Measurements from ENCODE around the gene MYEOV. TPM values are rescaled to one million over a fixed set of nuclear protein-coding genes. Genes with fewer than 3 reads are reported as not detected.
A peak's percentile ranks its signal among the peaks of the same experiment; 100 is the strongest.

The MYEOV gene
- total and polyA plus RNA-seq, 5 donors = 0.11 TPM; not detected in 4

GRCh38 chr11:69253028-69253427 lies 40.9 kb upstream of the MYEOV start:
- DNase-seq (no peak), ATAC-seq (no peak)
- Histone ChIP-seq H3K27ac (ENCODE audit: low read length) (no peak overlapping the region), H3K4me1 (ENCODE audit: control insufficient read depth, insufficient read depth, low read length) (no peaks in the 10 kb centered on the region), H3K9me3 (ENCODE audit: control insufficient read depth, low read length) (peaks cover 5% of the 10 kb centered on the region), H3K4me3 (ENCODE audit: low read length) (no peak overlapping the region), H3K27me3 (ENCODE audit: control insufficient read depth, insufficient read depth) (no peaks in the 10 kb centered on the region)
- intact Hi-C loops (cut with DNase I) = no loop called here

- DNase-seq = no peak
- intact Hi-C loops (cut with DNase I) = no loop called here
Measured at GRCh38 chr11:69257134-69257533, 36.8 kb upstream of the MYEOV start.

GRCh38 chr11:69257838-69258658 lies 35.9 kb upstream of the MYEOV start:
- Histone ChIP-seq H3K27me3 (ENCODE audit: control insufficient read depth, insufficient read depth) (no peaks in the 10 kb centered on the region), H3K4me3 (ENCODE audit: low read length) (no peak overlapping the region), H3K9me3 (ENCODE audit: control insufficient read depth, low read length) (peaks cover 2% of the 10 kb centered on the region), H3K4me1 (ENCODE audit: control insufficient read depth, insufficient read depth, low read length) (no peaks in the 10 kb centered on the region), H3K27ac (ENCODE audit: low read length) (no peak overlapping the region)
- DNase-seq (no peak), ATAC-seq (no peak)
- WGBS = 80% methylated on average over 6 of the region's 6 CpGs
- intact Hi-C loops (cut with DNase I) = no loop called here

More at GRCh38 chr11:69257134-69257533, 36.8 kb upstream of the MYEOV start:
- Histone ChIP-seq H3K4me3 (ENCODE audit: low read length) (no peak overlapping the region), H3K4me1 (ENCODE audit: control insufficient read depth, insufficient read depth, low read length) (no peaks in the 10 kb centered on the region), H3K27me3 (ENCODE audit: control insufficient read depth, insufficient read depth) (no peaks in the 10 kb centered on the region), H3K9me3 (ENCODE audit: control insufficient read depth, low read length) (peaks cover 5% of the 10 kb centered on the region), H3K27ac (ENCODE audit: low read length) (no peak overlapping the region)
- ATAC-seq = no peak
- WGBS = 81% methylated on average over 5 of the region's 5 CpGs

- DNase-seq (no peak), ATAC-seq (no peak)
- Histone ChIP-seq H3K4me1 (ENCODE audit: control insufficient read depth, insufficient read depth, low read length) (peaks cover 4% of the 10 kb centered on the region), H3K9me3 (ENCODE audit: control insufficient read depth, low read length) (no peaks in the 10 kb centered on the region), H3K27ac (ENCODE audit: low read length) (no peak overlapping the region), H3K4me3 (ENCODE audit: low read length) (no peak overlapping the region), H3K27me3 (ENCODE audit: control insufficient read depth, insufficient read depth) (no peaks in the 10 kb centered on the region)
- WGBS = 51% methylated on average over 2 of the region's 2 CpGs
- intact Hi-C loops (cut with DNase I) = no loop called here
Measured at GRCh38 chr11:69259096-69259495, 34.9 kb upstream of the MYEOV start.

- Histone ChIP-seq H3K27ac (ENCODE audit: low read length) (no peak overlapping the region), H3K9me3 (ENCODE audit: control insufficient read depth, low read length) (no peaks in the 10 kb centered on the region), H3K4me3 (ENCODE audit: low read length) (no peak overlapping the region), H3K27me3 (ENCODE audit: control insufficient read depth, insufficient read depth) (no peaks in the 10 kb centered on the region), H3K4me1 (ENCODE audit: control insufficient read depth, insufficient read depth, low read length) (peaks cover 4% of the 10 kb centered on the region)
- DNase-seq (no peak), ATAC-seq (no peak)
- intact Hi-C loops (cut with DNase I) = no loop called here
Measured at GRCh38 chr11:69260622-69261021, 33.3 kb upstream of the MYEOV start.

- intact Hi-C loops (cut with DNase I) = no loop called here
- Histone ChIP-seq H3K4me3 (ENCODE audit: low read length) (no peak overlapping the region), H3K27ac (ENCODE audit: low read length) (no peak overlapping the region), H3K4me1 (ENCODE audit: control insufficient read depth, insufficient read depth, low read length) (peaks cover 4% of the 10 kb centered on the region), H3K27me3 (ENCODE audit: control insufficient read depth, insufficient read depth) (no peaks in the 10 kb centered on the region), H3K9me3 (ENCODE audit: control insufficient read depth, low read length) (no peaks in the 10 kb centered on the region)
- ATAC-seq (no peak), DNase-seq (no peak)
- 95% methylated on average over 3 of the region's 3 CpGs for WGBS
Measured at GRCh38 chr11:69261116-69261515, 32.8 kb upstream of the MYEOV start.

- intact Hi-C loops (cut with DNase I) = no loop called here
- DNase-seq = no peak
- H3K4me3 ChIP-seq (ENCODE audit: low read length) = no peak overlapping the region
- WGBS = 73% methylated on average over 7 of the region's 8 CpGs
- H3K9me3 ChIP-seq (ENCODE audit: control insufficient read depth, low read length) = no peaks in the 10 kb centered on the region
- no peaks in the 10 kb centered on the region for H3K27me3 ChIP-seq (ENCODE audit: control insufficient read depth, insufficient read depth)
- ATAC-seq = no peak
- no peak overlapping the region for H3K27ac ChIP-seq (ENCODE audit: low read length)
- peaks cover 9% of the 10 kb centered on the region for H3K4me1 ChIP-seq (ENCODE audit: control insufficient read depth, insufficient read depth, low read length)
Measured at GRCh38 chr11:69262918-69263735, 30.8 kb upstream of the MYEOV start.

- Histone ChIP-seq H3K9me3 (ENCODE audit: control insufficient read depth, low read length) (no peaks in the 10 kb centered on the region), H3K27ac (ENCODE audit: low read length) (peak overlapping the region; percentile 7), H3K27me3 (ENCODE audit: control insufficient read depth, insufficient read depth) (no peaks in the 10 kb centered on the region), H3K4me3 (ENCODE audit: low read length) (no peak overlapping the region), H3K4me1 (ENCODE audit: control insufficient read depth, insufficient read depth, low read length) (peaks cover 9% of the 10 kb centered on the region)
- intact Hi-C loops (cut with DNase I) = no loop called here
- peak; percentile 21 to 59 for ATAC-seq
- no peak for DNase-seq
- 41% methylated on average over 3 of the region's 3 CpGs for WGBS
Measured at GRCh38 chr11:69263736-69264052, 30.3 kb upstream of the MYEOV start.

- no peak overlapping the region for H3K4me3 ChIP-seq (ENCODE audit: low read length)
- no peaks in the 10 kb centered on the region for H3K27me3 ChIP-seq (ENCODE audit: control insufficient read depth, insufficient read depth)
- 91% methylated on average over 4 of the region's 4 CpGs for WGBS
- DNase-seq (no peak), ATAC-seq (no peak)
- H3K9me3 ChIP-seq (ENCODE audit: control insufficient read depth, low read length) = no peaks in the 10 kb centered on the region
- H3K4me1 ChIP-seq (ENCODE audit: control insufficient read depth, insufficient read depth, low read length) = peaks cover 9% of the 10 kb centered on the region
- intact Hi-C loops (cut with DNase I) = no loop called here
- H3K27ac ChIP-seq (ENCODE audit: low read length) = no peak overlapping the region
Measured at GRCh38 chr11:69264486-69264885, 29.5 kb upstream of the MYEOV start.

- intact Hi-C loops (cut with DNase I) = no loop called here
- WGBS = 92% methylated on average over 6 of the region's 6 CpGs
- no peaks in the 10 kb centered on the region for H3K27me3 ChIP-seq (ENCODE audit: control insufficient read depth, insufficient read depth)
Measured at GRCh38 chr11:69265210-69265609, 28.7 kb upstream of the MYEOV start.

GRCh38 chr11:69265911-69266510 lies 27.9 kb upstream of the MYEOV start:
- DNase-seq = no peak
- Histone ChIP-seq H3K27me3 (ENCODE audit: control insufficient read depth, insufficient read depth) (no peaks in the 10 kb centered on the region), H3K4me3 (ENCODE audit: low read length) (no peak overlapping the region), H3K27ac (ENCODE audit: low read length) (no peak overlapping the region), H3K9me3 (ENCODE audit: control insufficient read depth, low read length) (no peaks in the 10 kb centered on the region), H3K4me1 (ENCODE audit: control insufficient read depth, insufficient read depth, low read length) (peaks cover 9% of the 10 kb centered on the region)
- 91% methylated on average over 11 of the region's 11 CpGs for WGBS
- ATAC-seq = no peak
- intact Hi-C loops (cut with DNase I) = no loop called here

More at GRCh38 chr11:69265210-69265609, 28.7 kb upstream of the MYEOV start:
- H3K27ac ChIP-seq (ENCODE audit: low read length) = no peak overlapping the region
- no peak for ATAC-seq
- H3K9me3 ChIP-seq (ENCODE audit: control insufficient read depth, low read length) = no peaks in the 10 kb centered on the region
- peaks cover 9% of the 10 kb centered on the region for H3K4me1 ChIP-seq (ENCODE audit: control insufficient read depth, insufficient read depth, low read length)
- H3K4me3 ChIP-seq (ENCODE audit: low read length) = no peak overlapping the region
- DNase-seq = no peak

All from right cardiac atrium (tissue), 5 donors.